Measurements from ENCODE around the gene TNRC6C.

DNA sequence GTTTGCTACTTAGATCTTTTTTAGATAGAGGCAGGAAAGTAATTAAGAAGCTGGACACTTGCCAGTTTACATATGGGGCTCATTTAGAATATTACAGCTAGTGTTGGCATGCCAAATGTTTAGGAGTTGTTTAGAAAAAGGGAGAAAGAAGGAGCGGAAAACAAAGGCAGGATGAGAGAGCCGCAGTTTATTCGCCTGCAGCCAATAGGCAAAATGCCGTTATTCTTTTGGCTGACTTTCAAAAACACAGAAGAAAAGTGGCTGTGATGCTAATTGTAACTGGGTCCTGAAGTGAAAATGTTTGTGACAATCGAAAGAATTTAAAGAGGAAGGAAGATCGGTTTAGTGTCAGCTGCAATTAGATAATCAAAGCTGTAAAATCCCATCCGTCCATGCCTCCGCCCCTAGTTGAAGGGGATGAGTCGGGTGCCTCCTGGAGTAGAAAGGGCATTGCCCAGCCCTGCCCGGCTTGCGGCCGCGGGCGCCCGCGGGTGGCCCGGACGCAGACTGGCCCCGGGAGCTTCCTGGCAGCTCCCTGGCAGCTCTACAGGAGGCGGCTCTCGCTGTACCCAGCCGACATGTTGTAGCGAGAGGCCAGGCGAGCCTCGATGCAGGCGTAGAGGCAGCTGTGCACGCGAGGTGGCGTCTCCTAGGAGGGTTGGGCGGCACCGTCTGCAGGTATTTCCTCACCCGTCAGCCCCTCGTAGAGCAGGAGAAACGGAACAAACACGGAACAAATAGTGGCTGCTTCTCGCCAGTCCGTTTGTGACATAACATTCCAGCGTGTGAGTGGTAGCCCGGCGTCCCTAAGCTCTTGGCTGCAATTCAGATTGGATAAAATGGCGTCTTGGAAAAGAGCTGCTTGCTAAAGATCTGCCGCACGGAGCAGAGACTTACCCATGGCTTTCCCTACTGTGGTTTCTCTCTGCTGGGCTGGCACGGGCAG is 82.2 kb downstream of the TNRC6C start:
- TF ChIP-seq GATA2 (IDR thresholded peaks at IDR 0.05; ENCODE audit: low read depth, low read length): peak; percentile 13; the same call in 1 of the 2 replicates
- TF ChIP-seq GATA3 (IDR thresholded peaks at IDR 0.05; ENCODE audit: low read depth, low read length): peak; percentile 66

Data from SH-SY5Y (cell line).